ENCODE data around the gene SGCA.

Gene SGCA

DNA sequence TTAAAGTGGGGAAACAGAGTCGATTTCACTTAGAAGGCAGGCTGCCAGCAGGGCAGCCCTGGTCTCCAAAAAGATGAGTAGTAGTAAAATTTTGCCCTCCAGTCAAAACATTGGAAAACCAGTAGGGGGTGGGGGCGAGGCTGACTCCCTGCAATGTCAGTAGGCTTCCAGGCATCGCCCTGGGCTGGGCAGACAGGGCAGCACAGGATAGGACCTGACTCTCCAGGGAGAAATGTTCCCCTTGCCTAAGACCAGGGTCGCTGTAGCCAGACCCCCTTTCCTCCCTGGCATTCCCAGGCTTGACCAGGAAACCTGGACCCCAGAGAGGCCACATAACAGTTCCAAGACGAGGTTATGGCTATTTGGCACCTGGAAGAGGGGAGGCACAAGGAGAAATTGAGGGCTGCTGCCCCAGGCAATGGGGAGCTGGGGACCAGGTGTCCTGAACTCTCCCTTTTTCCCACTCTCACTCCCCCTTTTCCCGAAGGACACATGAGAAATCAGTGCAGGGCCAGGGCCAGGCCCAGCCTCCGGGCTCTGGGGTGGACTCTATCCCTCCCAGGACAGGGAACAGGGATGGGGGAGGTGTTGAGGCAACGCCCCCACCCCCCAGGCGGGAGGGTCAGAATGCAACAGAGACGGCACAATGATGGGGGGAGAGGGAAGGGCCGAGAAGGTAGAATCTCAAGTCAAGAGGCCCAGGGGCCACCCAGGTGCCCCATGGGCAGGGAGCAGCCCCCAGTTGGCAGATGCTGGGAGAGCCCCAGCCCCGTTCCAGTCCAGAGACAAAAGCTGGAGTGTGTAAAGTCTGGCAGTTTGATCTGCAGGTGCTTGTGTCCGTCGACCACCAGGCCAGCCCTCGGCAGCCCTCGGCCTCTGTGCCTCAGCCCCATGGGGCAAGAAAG, 31.3 kb upstream of the SGCA start:
- DNase-seq = no peak

DNA sequence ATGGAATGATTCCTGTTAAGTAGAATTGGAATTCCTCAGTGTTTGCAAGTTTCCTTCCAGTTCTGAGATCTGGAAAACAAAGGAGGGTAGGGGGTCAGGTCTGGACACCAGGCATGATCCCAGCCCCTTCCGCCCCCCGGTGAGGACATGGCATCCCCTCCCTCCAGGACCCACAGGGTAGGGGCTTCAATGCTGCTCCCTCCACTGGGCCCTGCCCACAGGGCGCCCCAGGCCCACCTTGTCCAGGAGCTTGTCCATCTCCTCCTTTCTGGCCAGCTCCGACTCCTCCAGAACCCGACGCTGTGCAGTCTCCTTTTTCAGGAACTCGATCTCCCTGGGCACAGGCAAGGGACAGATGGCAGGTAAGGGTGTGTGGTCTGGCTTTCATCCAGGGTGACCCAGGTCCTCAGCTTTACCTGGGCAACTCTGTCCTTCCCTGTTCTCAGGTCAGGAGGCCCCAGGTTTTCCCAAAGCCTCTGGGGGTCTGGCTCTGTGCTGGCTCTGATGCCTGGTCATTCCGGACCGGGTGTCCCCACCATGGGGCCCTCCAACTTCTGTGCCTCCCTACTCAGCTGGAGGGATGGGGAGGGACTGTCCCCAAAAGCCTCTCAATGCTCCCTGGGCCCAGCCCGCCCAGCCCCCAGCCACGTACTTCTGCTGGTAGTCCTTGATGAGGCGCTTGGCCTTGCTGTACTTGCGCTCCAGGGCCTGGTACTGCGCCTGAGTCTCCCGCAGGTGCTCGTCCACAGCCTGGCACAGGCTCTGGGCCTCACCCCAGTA, 30.3 kb upstream of the SGCA start:
- DNase-seq = no peak

DNA sequence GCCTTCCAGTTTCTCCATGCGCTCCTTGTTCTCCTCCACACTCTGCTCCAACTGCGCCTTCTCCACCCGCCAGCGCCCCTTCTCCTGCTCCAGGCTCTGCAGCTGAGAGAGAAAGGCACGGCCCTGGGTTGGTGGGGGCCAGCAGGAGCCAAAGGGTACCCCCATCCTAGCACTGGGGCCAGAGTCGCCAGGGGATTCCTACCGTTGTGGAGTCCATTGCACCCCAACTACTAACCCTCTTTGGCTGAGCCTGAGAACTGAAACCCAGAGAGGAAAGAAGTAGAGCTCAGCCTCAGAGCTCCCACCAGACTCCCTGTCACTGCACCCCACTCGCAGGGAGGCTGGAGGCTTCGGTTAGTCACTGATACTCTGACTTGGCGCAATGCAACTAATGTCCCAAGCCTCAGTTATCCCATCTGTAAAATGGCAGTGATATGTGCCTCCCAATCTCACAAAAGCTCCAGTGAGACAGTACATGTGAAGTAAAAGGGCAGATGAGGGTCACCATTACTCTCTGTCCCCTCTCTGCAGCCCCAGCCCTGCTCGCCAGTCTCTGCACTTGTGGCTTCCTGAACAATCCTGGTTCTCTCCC, 29.6 kb upstream of the SGCA start:
- no peak for DNase-seq

DNA sequence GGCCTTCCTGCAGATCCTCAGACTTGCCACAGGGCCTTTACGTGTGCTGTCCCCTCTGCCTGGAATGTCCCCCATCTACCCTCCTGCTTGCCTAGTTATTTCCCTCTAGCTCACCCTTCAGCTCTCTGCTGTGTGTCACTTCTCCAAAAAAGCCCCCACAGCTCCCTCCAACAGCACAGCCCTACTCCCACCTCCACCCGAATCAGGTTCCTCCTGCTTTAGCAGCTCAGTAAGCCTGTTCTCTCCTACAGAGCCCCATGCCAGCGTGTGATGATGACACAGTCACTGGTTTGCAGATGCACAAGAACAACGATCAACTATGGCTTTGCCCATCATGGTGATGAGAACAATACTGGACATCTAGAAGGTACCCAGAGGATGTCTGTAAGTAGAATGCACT, 28.8 kb upstream of the SGCA start:
- DNase-seq = no peak

DNA sequence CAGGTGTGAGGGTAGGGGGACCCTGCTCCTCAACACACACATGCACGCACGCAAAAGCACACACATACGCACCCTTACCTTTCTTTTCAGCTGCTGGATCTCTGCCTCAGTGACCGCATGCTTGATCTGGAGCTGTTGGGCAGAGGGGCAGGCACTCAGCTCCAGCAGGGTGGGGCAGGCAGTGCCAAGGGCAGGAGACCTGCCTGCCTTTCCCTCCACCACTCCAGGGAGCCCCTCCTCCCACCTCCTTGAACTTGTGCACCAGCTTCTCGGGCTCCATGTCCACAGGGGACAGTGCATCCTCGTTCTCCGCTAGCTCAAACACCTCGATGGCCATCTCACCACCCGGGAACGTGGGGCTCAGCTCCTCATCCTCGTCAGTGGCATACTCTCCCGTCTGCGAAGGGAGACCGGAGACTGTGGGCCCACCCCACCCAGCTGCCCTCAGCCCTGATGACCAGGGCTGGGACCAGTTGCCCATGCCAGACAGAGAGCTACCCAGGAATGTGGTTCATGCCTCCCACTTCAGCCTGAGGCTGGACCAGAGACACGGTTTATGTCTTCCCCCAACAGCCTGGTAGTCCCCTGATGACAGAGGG, 26.5 kb upstream of the SGCA start:
- DNase-seq = no peak

DNA sequence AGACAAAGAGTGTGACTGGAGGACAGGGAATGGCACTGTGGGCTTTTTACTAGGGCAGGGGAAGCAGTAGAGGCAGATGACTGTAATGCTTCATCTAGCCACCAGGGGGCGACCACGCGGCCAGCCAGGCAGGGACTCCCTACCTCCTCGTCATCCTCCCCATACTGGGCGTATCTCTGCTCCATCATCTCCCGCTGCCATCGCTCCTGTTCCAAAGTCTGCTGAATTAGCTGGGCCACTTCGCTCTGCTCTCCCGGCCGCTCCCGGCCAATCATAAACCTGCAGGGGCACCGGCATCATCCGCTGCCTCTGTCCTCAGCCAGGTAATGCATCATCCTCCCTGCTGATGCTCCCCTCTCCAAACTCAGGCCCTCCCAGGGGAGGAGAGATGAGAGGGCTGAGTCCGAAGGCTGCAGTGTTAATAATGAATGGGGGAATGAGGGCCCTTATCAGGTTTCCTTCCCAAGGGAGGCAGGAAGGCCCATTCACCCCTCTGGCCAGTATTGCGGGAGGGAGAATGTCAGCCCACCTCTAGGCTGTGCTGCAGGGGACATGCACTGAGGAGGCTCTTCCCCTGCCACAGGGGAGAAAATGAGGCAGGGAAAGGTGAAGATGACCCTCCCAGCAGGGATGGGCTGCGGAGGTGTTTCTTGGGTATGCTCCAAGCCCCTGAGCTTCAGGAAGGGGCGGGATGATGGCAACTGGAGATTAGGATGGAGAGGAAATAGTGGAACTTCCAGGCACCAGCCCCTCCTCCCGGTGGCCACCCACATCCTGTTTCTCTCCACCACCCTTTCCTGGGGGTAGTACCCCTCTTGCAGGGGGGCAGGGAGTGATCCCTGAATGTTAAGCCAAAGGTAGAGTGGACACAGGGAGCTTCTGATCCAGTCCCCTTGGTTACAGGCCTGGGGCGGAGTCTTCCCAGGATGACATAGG, 25.6 kb upstream of the SGCA start:
- DNase-seq = no peak

DNA sequence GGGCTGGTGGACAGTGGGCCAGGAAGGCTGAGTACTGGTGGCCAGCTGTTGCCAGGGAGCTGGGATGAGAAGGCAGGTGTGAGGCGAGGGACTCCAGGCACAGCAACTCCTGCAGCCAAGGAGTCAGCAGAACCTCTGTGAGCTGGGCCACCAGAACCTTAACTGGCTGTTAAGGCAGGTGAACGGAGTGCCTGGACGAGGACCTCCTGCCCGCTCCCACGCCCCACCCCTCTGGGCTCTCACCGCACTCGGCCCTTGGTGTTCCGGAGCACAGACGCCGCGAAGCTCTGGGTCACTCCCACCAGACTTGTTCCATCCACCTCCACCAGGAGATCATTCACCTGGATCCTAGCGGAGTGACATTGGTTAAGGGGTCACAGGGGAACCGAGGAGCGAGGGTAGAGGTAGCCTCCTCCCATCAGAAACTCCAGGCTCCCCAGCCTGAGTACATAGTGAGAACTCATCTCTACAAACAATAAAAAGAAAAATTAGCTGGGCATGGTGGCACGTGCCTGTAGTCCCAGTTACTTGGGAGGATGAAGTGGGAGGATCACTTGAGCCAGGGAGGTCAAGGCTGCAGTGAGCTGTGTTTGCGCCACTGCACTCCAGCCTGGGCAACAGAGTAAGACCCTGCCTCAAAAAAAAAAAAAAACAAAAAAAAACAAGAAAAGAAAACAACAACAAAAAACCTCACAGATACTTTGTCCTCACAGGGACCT, 24.6 kb upstream of the SGCA start:
- DNase-seq = no peak

DNA sequence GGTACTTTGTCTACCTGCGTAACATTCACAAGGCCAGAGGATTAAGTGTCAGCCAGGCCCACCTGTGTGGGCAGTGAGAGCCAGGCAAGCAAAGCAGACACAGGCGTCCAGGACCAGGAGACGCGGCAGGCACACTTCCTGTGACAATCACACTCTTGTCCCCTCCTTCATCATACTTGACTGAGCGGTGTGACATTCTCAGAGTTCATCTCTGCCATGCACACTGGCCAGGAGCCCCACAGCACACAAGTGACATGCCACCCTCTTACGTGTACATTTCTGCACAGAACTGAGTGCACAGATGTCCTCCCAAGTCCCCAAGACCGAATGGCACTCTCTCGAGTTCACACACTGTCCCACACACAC, 24.1 kb upstream of the SGCA start:
- no peak for DNase-seq

DNA sequence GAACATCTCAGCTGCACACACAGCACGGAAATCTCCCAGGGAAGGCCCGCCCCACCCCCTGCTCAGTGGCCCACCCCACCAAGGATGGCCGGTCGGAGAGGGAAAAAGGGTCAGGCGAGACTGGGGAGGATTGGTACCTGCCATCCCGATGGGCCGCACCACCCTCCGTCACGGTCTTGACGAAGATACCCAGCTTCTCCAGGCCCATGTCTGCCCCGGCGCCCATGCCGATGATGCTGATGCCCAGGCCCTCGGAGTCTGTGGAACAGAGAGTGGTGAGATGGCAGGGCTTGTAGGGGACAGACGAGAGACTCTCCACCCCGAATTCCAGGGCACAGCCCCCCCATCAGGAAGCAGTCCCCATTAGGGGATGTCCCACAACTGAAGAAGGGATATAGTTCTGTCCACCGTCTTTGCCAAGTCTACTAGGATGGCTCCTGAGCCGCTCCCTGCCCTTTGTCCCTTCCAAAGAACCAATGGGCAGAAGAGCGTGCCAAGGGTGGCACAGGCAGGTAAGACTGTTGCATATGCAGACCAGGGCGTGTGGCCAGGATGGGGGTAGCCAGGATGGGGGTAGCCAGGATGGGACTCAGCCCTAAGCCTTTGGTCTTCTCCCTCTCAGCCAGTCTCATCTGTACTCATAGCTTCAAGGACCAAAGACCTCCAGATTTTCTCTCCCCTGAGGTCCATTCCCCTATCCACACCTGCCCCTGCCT, 22.2 kb upstream of the SGCA start:
- no peak for DNase-seq

DNA sequence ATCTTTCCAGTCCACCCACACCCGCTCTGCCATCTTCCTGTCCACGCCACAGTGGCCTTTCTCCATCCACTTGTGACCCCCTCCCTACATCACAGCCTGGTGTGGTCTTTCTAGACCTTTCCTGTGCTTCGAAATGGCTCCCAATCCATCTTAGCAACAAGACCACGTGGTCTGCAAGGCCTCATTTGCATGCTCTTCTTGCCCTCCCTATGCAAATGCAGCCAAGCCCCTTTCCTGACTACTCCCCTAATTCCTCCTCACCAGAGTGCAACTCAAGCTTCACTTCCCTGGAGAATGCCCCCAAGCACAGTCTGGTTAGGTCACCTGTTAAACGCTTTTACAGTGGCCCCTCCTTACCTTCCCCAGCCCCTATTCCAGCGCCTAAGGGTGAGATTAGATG, 21.4 kb upstream of the SGCA start:
- no peak for DNase-seq

DNA sequence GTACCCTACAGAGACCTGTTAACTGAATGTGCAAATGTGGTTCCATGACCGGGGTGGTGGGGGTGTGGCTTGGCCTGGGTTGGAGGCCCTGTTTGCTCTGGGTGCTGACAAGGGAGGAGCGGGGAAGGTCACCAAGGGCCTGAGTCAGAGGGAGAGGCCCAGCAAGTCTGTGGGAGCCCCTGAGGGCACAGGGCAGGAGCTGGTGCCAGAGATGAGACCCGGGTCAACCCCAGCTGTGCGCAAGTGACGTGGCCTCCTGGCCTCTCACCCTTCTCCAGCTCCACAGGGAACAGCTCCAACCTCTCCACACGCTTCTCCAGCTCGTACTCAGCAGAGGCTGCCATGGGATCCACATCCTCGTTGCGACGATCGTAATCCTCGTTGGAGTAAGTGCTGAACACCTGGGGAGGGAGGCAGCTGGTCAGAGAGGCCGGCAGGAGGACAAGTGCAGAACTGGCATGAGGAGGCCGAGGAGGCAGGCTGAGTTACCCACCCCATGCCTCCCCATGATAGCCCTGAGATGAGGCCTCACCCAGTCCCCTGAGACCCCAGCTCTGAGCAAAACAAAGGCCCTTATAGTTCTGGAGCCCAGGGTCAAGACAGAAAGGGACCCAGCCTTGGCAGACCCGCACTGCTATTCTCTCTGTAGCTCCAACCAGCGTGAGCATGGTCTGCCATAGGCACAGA, 20.8 kb upstream of the SGCA start:
- DNase-seq = no peak

DNA sequence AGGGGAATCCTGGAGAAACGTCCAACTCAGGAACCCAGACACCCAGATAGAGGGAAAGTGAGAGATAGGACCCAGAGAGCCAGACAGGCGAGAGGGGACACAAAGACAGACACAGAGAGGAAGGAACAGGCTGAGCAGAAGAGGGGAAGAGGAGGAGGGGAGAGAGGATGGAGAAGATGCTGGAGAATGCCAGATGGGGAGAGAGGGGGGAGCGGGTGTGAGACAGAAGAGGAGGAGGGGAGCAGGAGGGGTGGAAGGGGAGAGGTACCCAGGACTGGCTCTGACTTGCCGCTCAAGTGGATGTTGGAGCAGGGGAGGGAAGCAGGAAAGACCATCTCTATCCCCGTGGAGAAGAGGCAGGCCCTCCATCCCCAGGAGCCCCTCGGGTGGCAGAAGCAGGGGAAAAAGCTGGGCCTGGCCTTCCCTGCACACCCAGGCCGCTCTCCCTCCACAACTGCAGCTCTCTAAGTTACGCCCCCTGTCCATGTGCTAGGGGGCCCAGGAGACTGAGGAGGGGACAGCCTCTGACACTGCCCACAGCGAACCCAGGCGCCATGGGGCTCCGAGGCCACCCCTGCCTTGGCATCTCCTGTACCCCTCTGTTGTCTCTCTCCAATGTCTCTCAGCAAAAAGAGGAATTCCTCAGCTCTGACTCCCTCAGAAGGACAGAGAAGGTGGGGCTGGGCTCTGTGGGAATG, 20.1 kb upstream of the SGCA start:
- no peak for DNase-seq

DNA sequence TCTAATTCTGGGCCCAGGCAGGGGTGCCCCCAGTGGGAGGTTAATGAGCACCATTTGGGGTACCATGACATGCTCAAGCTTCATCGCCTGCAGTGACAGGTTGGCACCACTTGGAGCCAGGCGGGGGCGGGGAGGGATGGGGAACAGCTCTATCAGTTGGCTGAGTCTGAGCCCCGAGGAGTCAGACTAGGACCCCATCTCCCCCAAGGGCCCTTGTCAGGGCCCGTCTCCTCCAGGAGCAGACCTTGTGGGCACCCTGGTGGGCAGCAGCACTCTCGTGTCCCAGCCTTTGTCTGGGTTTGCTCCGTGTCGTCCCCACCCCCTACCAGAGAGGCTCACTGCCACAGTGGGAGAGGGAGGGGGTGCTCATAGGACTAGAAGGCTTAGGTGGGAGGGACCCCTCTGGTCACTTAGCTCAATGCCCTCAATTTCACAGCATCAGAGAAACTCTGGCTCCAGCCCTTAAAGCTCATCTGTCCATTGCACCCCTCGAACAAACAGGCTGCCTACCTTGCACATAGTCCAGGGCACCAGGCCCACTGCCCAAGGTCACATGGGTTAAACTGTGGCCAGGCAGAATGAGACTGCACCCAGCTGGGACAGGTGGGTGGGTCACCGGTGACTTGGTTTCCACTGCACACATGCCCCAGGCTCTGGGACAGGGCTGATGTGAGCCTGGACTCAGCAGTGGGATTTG, 19.4 kb upstream of the SGCA start:
- no peak for DNase-seq

DNA sequence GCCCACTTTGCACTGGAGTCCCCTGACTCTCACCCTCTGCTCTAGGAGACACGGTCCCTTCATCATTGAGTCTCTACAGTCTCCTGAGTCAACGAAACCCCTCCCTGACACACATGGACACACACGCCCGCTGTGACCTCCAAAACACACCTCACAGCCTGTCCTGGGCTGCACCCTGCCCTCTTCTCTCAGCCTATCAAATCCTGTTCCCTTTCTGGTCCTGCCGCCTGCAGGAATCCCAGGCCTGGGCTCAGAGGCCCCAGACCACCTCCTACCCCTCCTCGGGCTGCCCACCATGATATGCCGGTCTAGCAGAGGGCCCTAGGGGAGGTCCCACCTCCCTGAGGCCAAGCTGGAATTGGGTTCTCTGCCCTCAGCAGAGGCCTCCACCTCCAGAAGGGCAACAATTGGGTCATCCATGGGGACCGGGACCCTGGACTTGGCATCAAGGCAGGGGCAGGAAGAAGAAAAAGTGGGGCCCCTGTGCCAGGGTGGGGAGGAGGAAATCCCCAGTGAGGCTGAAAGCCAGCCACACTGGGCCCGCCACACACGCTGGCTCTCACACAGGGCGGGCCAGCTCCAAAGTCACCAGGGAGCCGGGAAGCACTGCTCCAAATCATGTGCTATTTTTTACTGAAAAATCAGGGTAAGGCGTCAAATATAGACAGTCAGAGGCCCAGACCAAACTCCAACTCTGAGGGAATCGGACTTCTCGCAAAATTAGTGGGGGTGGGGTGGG, 18.7 kb upstream of the SGCA start:
- DNase-seq = no peak

DNA sequence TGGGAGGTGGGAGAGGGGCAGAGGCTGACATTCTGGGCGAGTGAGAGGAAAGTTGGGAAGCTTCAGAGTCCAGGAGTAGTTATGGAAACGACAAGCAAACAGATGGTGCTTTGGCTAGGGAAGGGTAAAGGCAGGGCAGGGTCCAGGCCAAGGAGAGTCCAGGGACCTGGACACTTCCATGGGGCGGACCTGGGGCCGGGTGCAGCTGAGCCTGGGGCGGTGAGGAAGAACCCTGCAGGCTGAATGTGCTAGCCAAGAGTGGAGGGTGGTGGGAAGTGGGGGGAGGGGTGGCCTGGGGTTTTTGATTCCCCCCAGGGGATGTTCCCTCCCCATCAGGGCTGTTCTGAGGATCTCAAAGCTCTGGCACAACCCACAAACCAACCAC, 18.0 kb upstream of the SGCA start:
- no peak for DNase-seq

DNA sequence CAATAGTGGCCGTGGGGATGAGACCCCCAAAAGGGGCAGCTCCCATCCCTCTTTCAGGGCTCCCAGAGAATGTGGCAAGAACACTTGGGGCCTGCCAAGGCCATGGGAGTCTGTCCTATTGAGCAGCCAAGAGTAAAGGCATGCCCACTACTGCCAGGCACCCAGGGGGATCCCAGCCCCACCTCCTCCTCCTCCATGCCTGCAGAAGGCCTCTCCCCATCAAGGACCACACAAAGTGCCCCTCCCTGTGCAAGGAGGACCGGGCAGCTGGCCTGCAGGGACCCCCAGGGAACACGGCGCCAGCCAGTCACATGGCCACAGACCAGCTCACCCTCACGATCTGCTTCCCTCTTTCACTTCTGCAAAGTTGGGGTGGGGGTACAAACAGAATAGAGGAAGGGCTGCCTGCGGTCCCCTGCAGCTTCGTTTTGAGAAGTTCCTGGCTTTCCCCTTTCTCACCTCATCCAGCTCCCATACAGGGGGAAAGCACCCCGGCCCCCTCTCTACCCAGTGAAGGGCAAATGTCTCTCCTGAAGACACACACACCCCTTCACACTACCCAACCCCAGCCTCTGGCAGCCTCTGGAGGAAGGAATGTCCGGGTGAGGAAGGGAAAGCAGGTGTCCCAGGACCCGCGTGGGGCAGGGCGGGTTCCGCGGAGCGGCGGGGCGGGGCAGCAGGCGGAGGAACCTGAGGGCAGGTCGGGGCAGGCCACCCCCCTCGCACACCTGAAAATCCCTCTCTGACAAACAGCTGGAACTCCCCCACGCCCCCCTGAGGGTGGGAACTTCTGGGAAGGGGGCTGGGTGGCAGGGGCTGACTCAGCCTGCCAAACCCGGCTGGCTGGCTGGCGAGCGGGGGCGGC, 17.3 kb upstream of the SGCA start:
- DNase-seq = no peak

DNA sequence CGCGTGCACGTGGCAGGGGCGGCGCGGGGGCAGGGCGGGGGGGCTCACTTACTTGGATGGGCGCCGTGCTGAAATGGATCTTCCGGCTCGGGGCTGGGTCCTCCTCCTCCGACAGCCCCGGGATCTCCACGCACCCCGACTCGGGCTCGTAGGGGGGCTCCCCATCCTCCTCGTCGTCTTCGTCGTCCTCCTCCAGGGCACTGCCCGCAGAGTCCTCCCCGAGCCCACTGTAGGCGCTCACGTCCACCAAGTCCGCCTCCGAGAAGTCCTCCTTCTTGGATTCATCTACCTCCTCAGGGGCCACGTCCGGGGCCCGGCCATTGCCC, 16.8 kb upstream of the SGCA start:
- no peak for DNase-seq
